HG03280 (cell line): ENCODE measurements around the gene KANSL1.
"Not testable (repeated sequence)": the region's sequence is repeated elsewhere in the genome, so short reads cannot be mapped to it uniquely, and the experiment has no call there.

Experiments
- ATAC-seq: cut with Tn5 transposase; IDR thresholded peaks from one replicate; pipeline ENCODE4 v1.9.1; 2021; ENCODE audit warnings: mild to moderate bottlenecking, moderate library complexity; ENCODE audit not compliant: unreplicated experiment

KANSL1 gene

GRCh38 chr17:46193151-46193625 lies at the start of gene KANSL1:
Gene KANSL1 (minus strand): TSS chr17:46193429. CDS start chr17:46172143, 21,286 bp downstream.
- peak; percentile 70 for ATAC-seq

GRCh38 chr17:46231359-46231758 lies 38.1 kb upstream of the KANSL1 start:
- ATAC-seq, result not testable (repeated sequence)

- ATAC-seq, result peak; percentile 100
Observed at GRCh38 chr17:46225274-46225794, 32.1 kb upstream of the KANSL1 start.

DNA sequence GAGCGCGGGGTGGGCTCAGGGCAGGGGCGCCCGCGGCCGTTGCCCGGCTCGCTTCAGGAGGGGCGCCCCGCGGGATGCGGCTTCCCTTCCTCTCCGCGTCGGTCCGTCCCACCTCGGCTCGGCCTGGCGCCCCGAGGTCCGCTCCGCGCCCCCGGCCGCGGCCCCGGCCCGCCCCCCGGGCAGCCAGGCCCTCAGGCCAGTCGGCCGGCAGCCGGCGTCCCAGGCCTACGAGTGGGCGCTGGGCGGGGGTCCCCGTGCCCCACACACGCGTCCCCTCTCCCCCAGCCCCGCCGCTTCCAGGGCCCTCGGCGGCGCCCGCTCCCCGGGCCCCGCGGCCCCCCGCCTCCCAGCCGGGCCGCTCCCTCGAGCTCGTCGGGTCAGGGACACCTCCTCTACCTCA lies 31.6 kb upstream of the KANSL1 start:
- peak; percentile 47 for ATAC-seq

DNA sequence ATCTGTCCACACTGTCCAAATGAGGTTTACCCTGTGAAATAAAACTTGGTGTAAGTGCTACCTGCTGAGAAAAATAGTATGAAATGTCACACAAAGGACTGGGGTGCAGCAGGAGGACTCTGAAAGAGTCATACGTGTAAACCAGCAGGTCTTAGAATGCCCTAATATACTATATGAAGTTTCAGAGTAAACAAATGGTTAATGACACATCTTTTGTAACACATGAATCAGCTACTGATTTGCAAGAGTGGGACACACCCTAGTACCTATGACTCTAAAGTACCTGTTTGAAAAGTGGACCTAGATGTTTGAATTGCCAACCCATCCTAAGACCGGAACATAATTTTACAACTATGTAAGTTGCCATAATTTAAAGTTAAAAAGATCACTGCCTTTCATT lies 29.8 kb upstream of the KANSL1 start:
- not testable (repeated sequence) for ATAC-seq

- no peak for ATAC-seq
Observed at GRCh38 chr17:46216682-46217081, 23.5 kb upstream of the KANSL1 start.

DNA sequence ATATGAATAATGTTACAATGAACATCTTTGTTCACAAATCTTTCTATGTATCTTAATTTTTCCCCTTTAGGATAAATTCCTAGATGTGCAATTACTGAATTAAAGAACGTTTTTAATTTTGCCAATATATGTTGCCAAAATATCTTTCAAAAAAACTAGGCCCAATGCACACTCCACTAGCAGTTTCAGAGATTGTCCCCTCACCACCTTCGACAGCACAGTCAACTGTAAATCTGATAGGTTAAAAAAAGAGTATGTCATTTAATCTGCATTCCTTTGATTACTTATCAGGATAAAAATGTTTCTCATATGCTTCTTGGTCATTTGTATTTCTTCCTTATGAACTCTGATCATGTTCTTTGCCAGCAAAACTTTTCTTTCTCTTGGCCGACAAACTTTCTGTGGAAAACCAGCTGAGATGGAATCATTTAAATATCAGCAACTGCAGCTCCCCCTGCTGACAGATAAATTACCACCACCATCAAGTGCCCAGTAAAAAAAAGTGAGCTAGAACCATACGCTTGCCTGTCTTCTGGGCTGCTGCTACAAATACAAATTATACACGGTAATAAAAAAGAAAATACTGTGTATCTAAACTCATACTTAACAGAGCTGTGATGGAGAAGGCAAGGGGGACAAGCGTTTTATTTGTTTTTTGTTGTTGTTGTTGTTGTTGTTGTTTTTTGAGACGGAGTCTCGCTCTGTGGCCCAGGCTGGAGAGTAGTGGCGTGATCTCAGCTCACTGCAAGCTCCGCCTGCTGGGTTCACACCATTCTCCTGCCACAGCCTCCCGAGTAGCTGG lies 19.6 kb upstream of the KANSL1 start:
- ATAC-seq, result no peak

GRCh38 chr17:46208997-46209396 lies 15.8 kb upstream of the KANSL1 start:
- ATAC-seq, result no peak

GRCh38 chr17:46205975-46206374 lies 12.7 kb upstream of the KANSL1 start:
- no peak for ATAC-seq

GRCh38 chr17:46202424-46202823 lies 9.2 kb upstream of the KANSL1 start:
- ATAC-seq, result no peak

DNA sequence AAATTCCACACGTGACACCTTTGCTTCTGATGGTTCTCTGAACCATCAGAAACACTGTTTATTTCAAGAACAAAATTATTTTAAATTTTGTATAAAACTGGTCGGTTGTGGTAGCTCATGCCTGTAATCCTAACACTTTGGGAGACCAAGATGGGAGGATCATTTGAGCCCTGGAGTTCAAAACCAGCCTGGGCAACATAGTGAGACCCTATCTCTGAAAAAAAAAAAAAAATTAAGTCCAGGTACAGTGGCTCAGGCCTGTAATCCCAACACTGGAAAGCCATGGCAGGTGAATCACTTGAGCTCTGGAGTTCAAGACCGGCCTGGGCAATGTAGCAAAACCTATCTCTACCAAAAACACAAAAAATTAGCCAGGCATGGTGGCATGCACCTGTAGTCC lies 8.3 kb upstream of the KANSL1 start:
- no peak for ATAC-seq

- no peak for ATAC-seq
Observed at GRCh38 chr17:46200197-46200596, 7.0 kb upstream of the KANSL1 start.

DNA sequence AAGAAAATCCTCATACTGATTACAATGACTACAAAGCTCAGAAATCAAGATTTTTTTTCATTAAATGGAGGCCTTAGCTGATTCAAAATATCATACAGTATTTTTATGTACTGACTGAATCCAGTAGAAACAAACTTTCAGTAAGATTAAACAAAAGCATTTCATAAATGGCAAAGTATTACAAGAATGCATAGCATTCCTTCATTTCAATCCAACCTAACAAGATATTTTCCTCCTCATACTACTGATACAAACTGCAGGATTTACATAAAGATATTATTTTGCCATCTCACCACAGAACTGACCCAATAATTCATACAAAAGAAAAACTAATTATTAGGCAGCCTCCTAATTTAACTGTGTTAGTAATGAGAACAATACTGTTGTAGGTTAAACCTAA lies 6.2 kb upstream of the KANSL1 start:
- ATAC-seq, result no peak

DNA sequence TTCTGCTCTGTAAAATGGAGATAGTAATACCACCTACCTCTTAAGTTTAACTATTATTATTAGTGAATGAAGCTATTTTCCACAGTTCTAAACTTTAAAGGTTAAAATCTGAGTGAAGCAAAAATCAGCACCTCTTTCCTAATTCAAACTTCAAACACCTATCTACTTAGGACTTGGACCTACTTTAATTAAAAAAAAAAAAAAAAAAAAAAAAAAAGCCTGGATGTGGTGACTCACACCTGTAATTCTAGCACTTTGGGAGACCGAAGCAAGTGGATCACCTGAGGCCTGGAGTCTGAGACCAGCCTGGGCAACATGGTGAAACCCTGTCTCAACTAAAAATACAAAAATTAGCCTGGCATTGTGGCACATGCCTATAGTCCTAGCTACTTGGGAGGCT lies 5.0 kb upstream of the KANSL1 start:
- ATAC-seq, result no peak

DNA sequence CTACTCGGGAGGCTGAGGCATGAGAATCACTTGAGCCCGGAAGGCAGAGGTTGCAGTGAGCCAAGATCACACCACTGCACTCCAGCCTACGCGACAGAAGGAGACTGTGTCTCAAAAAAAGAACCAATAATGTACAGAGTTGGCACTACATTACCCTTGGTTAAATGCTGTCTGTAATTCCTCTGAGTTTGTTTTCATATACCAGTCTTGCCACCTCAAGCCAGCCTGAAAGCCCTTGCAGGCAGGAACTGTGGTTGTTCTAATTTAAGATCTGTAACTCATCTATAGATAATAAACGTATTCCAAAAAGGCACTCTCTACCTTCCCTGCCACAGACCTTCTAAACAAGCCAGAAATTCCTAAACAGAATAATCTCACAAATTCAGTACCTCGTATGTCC lies 4.3 kb upstream of the KANSL1 start:
- no peak for ATAC-seq

GRCh38 chr17:46195939-46196716 lies 2.9 kb upstream of the KANSL1 start:
- no peak for ATAC-seq

- no peak for ATAC-seq
Observed at GRCh38 chr17:46195217-46195855, 2.1 kb upstream of the KANSL1 start.

- no peak for ATAC-seq
Observed at GRCh38 chr17:46194393-46195216, 1.4 kb upstream of the KANSL1 start.

DNA sequence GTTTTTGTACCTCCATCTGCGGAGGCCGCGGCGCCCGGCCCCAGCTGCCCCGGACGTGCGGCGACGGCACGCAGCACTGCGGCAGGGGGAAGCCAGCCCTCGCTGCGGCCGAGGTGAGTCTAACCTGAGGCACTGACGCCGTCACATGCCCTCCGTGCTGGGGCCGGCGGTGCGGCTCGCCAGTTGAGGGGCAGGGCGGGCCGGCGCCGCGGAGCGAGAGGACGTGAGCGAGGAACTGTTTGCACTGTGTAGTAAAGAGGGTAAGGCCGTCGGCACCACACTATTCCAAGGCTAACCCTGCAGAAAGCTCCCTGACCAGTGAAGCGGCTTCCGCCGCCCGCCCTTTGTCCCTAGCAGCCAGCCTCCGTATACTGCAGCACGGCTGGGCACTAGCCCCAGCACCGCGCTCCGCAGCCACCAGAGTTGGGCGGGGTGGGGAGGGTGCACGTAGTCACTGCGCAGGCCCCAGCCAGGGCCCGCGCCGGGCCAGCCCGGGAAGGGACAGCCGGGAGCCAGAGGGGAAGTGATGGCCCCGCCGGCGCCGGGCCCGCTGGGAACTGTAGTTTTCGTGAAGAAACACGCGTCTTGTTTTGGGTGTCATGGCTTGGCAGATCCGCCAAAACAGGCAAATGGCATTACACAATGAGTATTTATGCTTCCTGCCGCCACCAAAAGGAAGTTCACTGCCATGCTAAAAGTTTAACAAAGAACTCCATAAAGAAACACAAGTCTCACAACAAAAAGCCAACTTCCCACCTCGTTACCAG lies 580 bp upstream of the KANSL1 start:
- peak; percentile 63 for ATAC-seq
